ENCODE results near the gene ALG8. TPM values are rescaled to one million over a fixed set of nuclear protein-coding genes. Genes with fewer than 3 reads are reported as not detected.

The ALG8 gene
- total and polyA plus RNA-seq, 2 donors from 2014 or later, result 34.1 to 49.7 TPM

DNA sequence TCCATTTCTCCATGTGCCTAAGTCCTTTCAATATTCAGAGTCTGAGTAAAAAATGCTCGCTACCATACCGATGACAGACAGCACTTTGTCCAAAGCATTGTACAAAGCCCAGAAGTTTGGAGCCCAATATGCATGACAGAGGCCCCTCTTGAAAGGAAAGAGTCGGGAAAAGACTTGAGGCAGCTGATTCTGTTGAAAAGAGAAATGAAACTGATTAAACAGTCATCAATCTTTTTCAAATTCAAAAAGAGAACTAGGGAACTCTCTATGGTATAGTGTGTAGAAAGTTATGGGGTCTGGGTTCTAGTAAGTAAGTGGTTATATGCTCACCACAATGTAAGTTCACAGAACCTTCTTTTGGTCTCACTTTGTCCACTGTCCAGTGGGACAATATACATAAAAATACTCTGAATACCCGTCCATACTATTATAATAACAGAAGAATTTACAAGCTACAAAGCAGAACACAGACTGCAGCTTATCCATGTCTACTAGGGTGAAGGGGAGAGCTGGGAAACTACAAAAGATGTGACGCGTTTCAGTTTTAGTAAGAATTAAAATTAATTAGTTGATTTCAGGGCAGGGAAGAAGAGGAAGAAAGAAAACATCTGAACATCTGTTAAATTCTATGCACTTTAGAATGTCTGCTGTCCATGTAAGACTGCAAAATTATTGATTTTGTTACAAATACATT, 26.7 kb downstream of the ALG8 start:
- TF ChIP-seq, protein P1, sequence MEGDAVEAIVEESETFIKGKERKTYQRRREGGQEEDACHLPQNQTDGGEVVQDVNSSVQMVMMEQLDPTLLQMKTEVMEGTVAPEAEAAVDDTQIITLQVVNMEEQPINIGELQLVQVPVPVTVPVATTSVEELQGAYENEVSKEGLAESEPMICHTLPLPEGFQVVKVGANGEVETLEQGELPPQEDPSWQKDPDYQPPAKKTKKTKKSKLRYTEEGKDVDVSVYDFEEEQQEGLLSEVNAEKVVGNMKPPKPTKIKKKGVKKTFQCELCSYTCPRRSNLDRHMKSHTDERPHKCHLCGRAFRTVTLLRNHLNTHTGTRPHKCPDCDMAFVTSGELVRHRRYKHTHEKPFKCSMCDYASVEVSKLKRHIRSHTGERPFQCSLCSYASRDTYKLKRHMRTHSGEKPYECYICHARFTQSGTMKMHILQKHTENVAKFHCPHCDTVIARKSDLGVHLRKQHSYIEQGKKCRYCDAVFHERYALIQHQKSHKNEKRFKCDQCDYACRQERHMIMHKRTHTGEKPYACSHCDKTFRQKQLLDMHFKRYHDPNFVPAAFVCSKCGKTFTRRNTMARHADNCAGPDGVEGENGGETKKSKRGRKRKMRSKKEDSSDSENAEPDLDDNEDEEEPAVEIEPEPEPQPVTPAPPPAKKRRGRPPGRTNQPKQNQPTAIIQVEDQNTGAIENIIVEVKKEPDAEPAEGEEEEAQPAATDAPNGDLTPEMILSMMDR (IDR thresholded peaks at IDR 0.05; ENCODE audit: borderline replicate concordance, extremely low read depth, insufficient read depth), result no peak
- no peaks in the 10 kb centered on the region for H3K9me3 ChIP-seq (ENCODE audit: control insufficient read depth in 2 of 3, insufficient read depth in 1 of 3, low read length in 3 of 3)
- intact Hi-C loops (cut with DNase I), result no loop called here
- H3K4me1 ChIP-seq (ENCODE audit: control insufficient read depth in 2 of 3, insufficient read depth in 2 of 3, low read depth in 1 of 3, low read length in 3 of 3), result no peaks in the 10 kb centered on the region
- H3K36me3 ChIP-seq (ENCODE audit: control insufficient read depth in 2 of 3, insufficient read depth in 3 of 3, low read length in 3 of 3), result peaks cover 4 to 18% (median 7%) of the 10 kb centered on the region in 3 donors
- no peaks in the 10 kb centered on the region for H3K27me3 ChIP-seq (ENCODE audit: control insufficient read depth, insufficient read depth, low read length)
- DNase-seq (no peak), FAIRE-seq (no peak)
- no peak overlapping the region for H3K4me3 ChIP-seq (ENCODE audit: low read length in 3 of 3)
- no peak overlapping the region for H3K9ac ChIP-seq (ENCODE audit: low read length in 3 of 3)
- no peak overlapping the region for H3K27ac ChIP-seq (ENCODE audit: low read depth in 2 of 2, low read length in 2 of 2)

GRCh38 chr11:78111298-78111697, 28.1 kb downstream of the ALG8 start:
- no peak for DNase-seq
- TF ChIP-seq, protein P1 (IDR thresholded peaks at IDR 0.05; ENCODE audit: borderline replicate concordance, extremely low read depth, insufficient read depth), result no peak
- Histone ChIP-seq H3K36me3 (ENCODE audit: control insufficient read depth in 2 of 3, insufficient read depth in 3 of 3, low read length in 3 of 3) (peaks cover 4 to 18% (median 7%) of the 10 kb centered on the region in 3 donors), H3K27me3 (ENCODE audit: control insufficient read depth, insufficient read depth, low read length) (no peaks in the 10 kb centered on the region), H3K27ac (ENCODE audit: low read depth in 2 of 2, low read length in 2 of 2) (no peak overlapping the region), H3K4me1 (ENCODE audit: control insufficient read depth in 2 of 3, insufficient read depth in 2 of 3, low read depth in 1 of 3, low read length in 3 of 3) (no peaks in the 10 kb centered on the region), H3K9me3 (ENCODE audit: control insufficient read depth in 2 of 3, insufficient read depth in 1 of 3, low read length in 3 of 3) (no peaks in the 10 kb centered on the region), H3K9ac (ENCODE audit: low read length in 3 of 3) (no peak overlapping the region), H3K4me3 (ENCODE audit: low read length in 3 of 3) (no peak overlapping the region)
- intact Hi-C loops (cut with DNase I), result no loop called here
- no peak for FAIRE-seq

DNA sequence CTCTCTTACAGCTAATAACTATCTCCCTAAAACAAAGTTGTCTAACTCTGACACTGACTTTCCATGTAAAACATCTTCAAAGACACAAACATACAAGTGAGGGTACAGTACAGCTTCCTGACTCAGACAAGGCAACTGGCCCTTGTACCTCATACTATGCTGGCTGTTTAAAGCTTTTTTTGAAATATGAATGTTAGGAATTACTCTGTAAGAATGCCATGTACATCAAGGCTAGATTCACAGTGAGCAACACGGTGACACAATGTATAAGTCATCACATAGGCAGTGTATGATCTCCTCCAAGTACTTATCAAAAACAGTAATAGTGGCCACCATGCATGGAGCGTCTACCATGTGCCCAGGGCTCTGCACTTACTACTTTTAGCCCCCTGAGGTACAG, 28.6 kb downstream of the ALG8 start:
- Histone ChIP-seq H3K4me3 (ENCODE audit: low read length in 3 of 3) (no peak overlapping the region), H3K27ac (ENCODE audit: low read depth in 2 of 2, low read length in 2 of 2) (no peak overlapping the region), H3K4me1 (ENCODE audit: control insufficient read depth in 2 of 3, insufficient read depth in 2 of 3, low read depth in 1 of 3, low read length in 3 of 3) (no peaks in the 10 kb centered on the region), H3K9me3 (ENCODE audit: control insufficient read depth in 2 of 3, insufficient read depth in 1 of 3, low read length in 3 of 3) (no peaks in the 10 kb centered on the region), H3K36me3 (ENCODE audit: control insufficient read depth in 2 of 3, insufficient read depth in 3 of 3, low read length in 3 of 3) (peaks cover 4 to 18% (median 7%) of the 10 kb centered on the region in 3 donors), H3K9ac (ENCODE audit: low read length in 3 of 3) (no peak overlapping the region), H3K27me3 (ENCODE audit: control insufficient read depth, insufficient read depth, low read length) (no peaks in the 10 kb centered on the region)
- no peak for FAIRE-seq
- intact Hi-C loops (cut with DNase I), result no loop called here
- no peak for DNase-seq
- TF ChIP-seq, protein P1 (IDR thresholded peaks at IDR 0.05; ENCODE audit: borderline replicate concordance, extremely low read depth, insufficient read depth), result no peak
